H9 (cell line): ENCODE measurements around the gene GGCT. TPM values are rescaled to one million over a fixed set of nuclear protein-coding genes. Genes with fewer than 3 reads are reported as not detected.
A peak's percentile ranks its signal among the peaks of the same experiment; 100 is the strongest.

ENCODE experiments used
- DNase-seq: peaks from one replicate; pipeline ENCODE4 v3.0.0-alpha.2; 2017
- H2AFZ ChIP-seq: one replicate; pipeline ENCODE4 v1.6.1; 2013; ENCODE audit warnings: mild to moderate bottlenecking, low read length, control low read depth, moderate library complexity
- H2AK5ac ChIP-seq: 2 replicates; pipeline ENCODE4 v1.6.1; 2013; ENCODE audit warnings: low read length, control low read depth, mixed read lengths; ENCODE audit not compliant: insufficient read length
- H2BK120ac ChIP-seq: one replicate; pipeline ENCODE4 v1.6.1; 2013; ENCODE audit warnings: low read depth, mild to moderate bottlenecking, low read length, control low read depth, inconsistent platforms; ENCODE audit not compliant: poor library complexity, severe bottlenecking
- H2BK12ac ChIP-seq: 2 replicates; pipeline ENCODE4 v1.6.1; 2013; ENCODE audit warnings: low read length, control low read depth, mixed read lengths, low read depth; ENCODE audit not compliant: insufficient read length
- H2BK15ac ChIP-seq: 2 replicates; pipeline ENCODE4 v1.6.1; 2013; ENCODE audit warnings: low read depth, low read length, control low read depth
- H2BK20ac ChIP-seq: one replicate; pipeline ENCODE4 v1.6.1; 2013; ENCODE audit warnings: low read depth, mild to moderate bottlenecking, low read length, control low read depth, inconsistent platforms; ENCODE audit not compliant: poor library complexity, severe bottlenecking
- H2BK5ac ChIP-seq: 2 replicates; pipeline ENCODE4 v1.6.1; 2013; ENCODE audit warnings: low read length, control low read depth, mixed read lengths; ENCODE audit not compliant: insufficient read length
- H3K14ac ChIP-seq: 2 replicates; pipeline ENCODE4 v1.6.1; 2013; ENCODE audit warnings: low read length, control low read depth; ENCODE audit not compliant: insufficient read depth
- H3K18ac ChIP-seq: 2 replicates; pipeline ENCODE4 v1.6.1; 2013; ENCODE audit warnings: low read depth, mild to moderate bottlenecking, mixed read lengths, low read length, control low read depth; ENCODE audit not compliant: insufficient read length
- H3K23ac ChIP-seq: 2 replicates; pipeline ENCODE4 v1.6.1; 2013; ENCODE audit warnings: low read length, control low read depth, mixed read lengths, low read depth; ENCODE audit not compliant: insufficient read length
- H3K23me2 ChIP-seq: 2 replicates; pipeline ENCODE4 v1.6.1; 2013; ENCODE audit warnings: low read depth, mild to moderate bottlenecking, mixed read lengths, low read length, control low read depth; ENCODE audit not compliant: insufficient read length, poor library complexity, severe bottlenecking
- H3K27ac ChIP-seq: 2 replicates; pipeline ENCODE4 v1.5.1; 2013; ENCODE audit warnings: low read length, control low read depth, mixed read lengths, low read depth; ENCODE audit not compliant: insufficient read length
- H3K27me3 ChIP-seq: 2 replicates; pipeline ENCODE4 v1.6.1; 2013; ENCODE audit warnings: low read length, control low read depth, inconsistent platforms; ENCODE audit not compliant: insufficient read depth
- H3K4ac ChIP-seq: 2 replicates; pipeline ENCODE4 v1.6.1; 2013; ENCODE audit warnings: low read depth, mild to moderate bottlenecking, control low read depth, inconsistent platforms, low read length, moderate library complexity
- H3K4me1 ChIP-seq: 2 replicates; pipeline ENCODE4 v1.6.1; 2013; ENCODE audit warnings: low read length, control low read depth, inconsistent platforms; ENCODE audit not compliant: insufficient read depth
- H3K4me2 ChIP-seq: 2 replicates; pipeline ENCODE4 v1.6.1; 2013; ENCODE audit warnings: low read length, control low read depth, mixed read lengths; ENCODE audit not compliant: insufficient read length, insufficient read depth
- H3K56ac ChIP-seq: 2 replicates; pipeline ENCODE4 v1.6.1; 2013; ENCODE audit warnings: low read depth, mild to moderate bottlenecking, mixed read lengths, low read length, control low read depth; ENCODE audit not compliant: insufficient read length
- H3K79me1 ChIP-seq: 2 replicates; pipeline ENCODE4 v1.6.1; 2013; ENCODE audit warnings: low read depth, mild to moderate bottlenecking, moderate library complexity, low read length, control low read depth, inconsistent platforms; ENCODE audit not compliant: insufficient read depth, poor library complexity, severe bottlenecking
- H3K79me2 ChIP-seq: 2 replicates; pipeline ENCODE4 v1.6.1; 2013; ENCODE audit warnings: low read length, control low read depth, inconsistent platforms; ENCODE audit not compliant: insufficient read depth
- H3K9ac ChIP-seq: 2 replicates; pipeline ENCODE4 v1.6.1; 2013; ENCODE audit warnings: low read length, control low read depth, mixed read lengths; ENCODE audit not compliant: insufficient read length; ENCODE audit errors: extremely low read depth
- H3K9me3 ChIP-seq: one replicate; pipeline ENCODE4 v1.6.1; 2013; ENCODE audit warnings: low read depth, low read length, inconsistent platforms; ENCODE audit not compliant: control insufficient read depth
- H3T11ph ChIP-seq: one replicate; pipeline ENCODE4 v1.6.1; 2013; ENCODE audit warnings: mild to moderate bottlenecking, low read length, control low read depth, inconsistent platforms
- H4K20me1 ChIP-seq: one replicate; pipeline ENCODE4 v1.6.1; 2013; ENCODE audit not compliant: control insufficient read depth, insufficient read length, insufficient read depth
- H4K5ac ChIP-seq: 2 replicates; pipeline ENCODE4 v1.6.1; 2013; ENCODE audit warnings: low read depth, mild to moderate bottlenecking, mixed read lengths, low read length, control low read depth; ENCODE audit not compliant: insufficient read length
- H4K8ac ChIP-seq: replicated peaks from 2 replicates; pipeline ENCODE4 v1.6.1; 2013; ENCODE audit warnings: low read length, control low read depth, mixed read lengths, low read depth; ENCODE audit not compliant: insufficient read length
- H4K91ac ChIP-seq: 2 replicates; pipeline ENCODE4 v1.6.1; 2013; ENCODE audit warnings: low read depth, mild to moderate bottlenecking, moderate library complexity, mixed read lengths, low read length, control low read depth; ENCODE audit not compliant: insufficient read length
- H3K27ac Mint-ChIP-seq, 3 experiments: 2 replicates in 2 of 3; 3 replicates in 1 of 3; pipeline ENCODE4 v1.8.0; 2020 to 2021; ENCODE audit warnings: mixed read lengths in 3 of 3, mild to moderate bottlenecking in 1 of 3, moderate library complexity in 1 of 3
- H3K27me3 Mint-ChIP-seq: 2 replicates; pipeline ENCODE4 v1.8.0; 2021; ENCODE audit warnings: low read depth, mild to moderate bottlenecking, moderate library complexity, mixed read lengths
- H3K36me3 Mint-ChIP-seq, 3 experiments: 2 replicates in 2 of 3; 3 replicates in 1 of 3; pipeline ENCODE4 v1.8.0; 2020 to 2021; ENCODE audit warnings: low read depth in 3 of 3, mixed read lengths in 3 of 3; ENCODE audit not compliant: insufficient read depth in 1 of 3
- H3K4me1 Mint-ChIP-seq, 2 experiments: 2 replicates each; pipeline ENCODE4 v1.8.0; 2020; ENCODE audit warnings: mixed read lengths in 2 of 2
- H3K4me3 Mint-ChIP-seq, 2 experiments: 2 replicates in 1 of 2; 3 replicates in 1 of 2; pipeline ENCODE4 v1.8.0; 2020 to 2021; ENCODE audit warnings: mild to moderate bottlenecking in 2 of 2, mixed read lengths in 2 of 2, moderate library complexity in 1 of 2
- H3K9me3 Mint-ChIP-seq, 2 experiments: 2 replicates in 1 of 2; 3 replicates in 1 of 2; pipeline ENCODE4 v1.8.0; 2020; ENCODE audit warnings: mild to moderate bottlenecking in 2 of 2, mixed read lengths in 2 of 2, moderate library complexity in 1 of 2
- CTCF ChIP-seq: fragments of 200-600 bp; sonication (generic); conservative IDR thresholded peaks from 3 replicates; pipeline ENCODE4 v1.8.0; 2021; ENCODE audit warnings: antibody characterized with exemption, mild to moderate bottlenecking
- WGBS: extraction: QIAGEN DNeasy Blood & Tissue Kit; methylation state at CpG from one replicate; pipeline ENCODE4 v1.1.7; 2013; ENCODE audit warnings: missing lambda C conversion rate, low lambda C conversion rate, mixed read lengths; ENCODE audit not compliant: insufficient read length; ENCODE audit errors: extremely low coverage; 5-methylcytosine and 5-hydroxymethylcytosine counted together
- total RNA-seq: library from RNA; stranded (reverse); gene quantifications from 2 replicates; pipeline ENCODE4 v1.2.1, GENCODE V29; 2021

The GGCT gene
- total RNA-seq, 1 experiment from 2014 or later: 84.9 TPM

GRCh38 chr7:30465046-30465810 lies 39.4 kb downstream of the GGCT start:
- Histone ChIP-seq H3K79me1 (no peaks in the 10 kb centered on the region), H2BK20ac (no peak overlapping the region), H2BK15ac (no peak overlapping the region), H3K23me2 (no peaks in the 10 kb centered on the region), H4K20me1 (no peaks in the 10 kb centered on the region), H3K4me2 (no peak overlapping the region), H3K18ac (no peak overlapping the region), H3K9me3 (no peaks in the 10 kb centered on the region), H3K9ac (no peak overlapping the region), H3K27ac (no peak overlapping the region), H3T11ph (no peak overlapping the region), H3K56ac (no peak overlapping the region), H3K23ac (no peak overlapping the region), H3K14ac (no peak overlapping the region), H3K4me1 (peaks cover 5% of the 10 kb centered on the region; the same call in 1 of the 2 replicates), H4K91ac (no peak overlapping the region), H2BK12ac (no peak overlapping the region), H4K8ac (no peak overlapping the region), H3K79me2 (no peaks in the 10 kb centered on the region), H3K4ac (no peak overlapping the region), H3K27me3 (no peaks in the 10 kb centered on the region), H2BK5ac (no peak overlapping the region), H2BK120ac (no peak overlapping the region), H2AFZ (no peak overlapping the region), H2AK5ac (no peak overlapping the region), H4K5ac (no peak overlapping the region)
- DNase-seq: no peak
- Mint-ChIP-seq H3K27me3 (no peaks in the 10 kb centered on the region), H3K36me3 (no peaks in the 10 kb centered on the region), H3K4me3 (no peak overlapping the region), H3K4me1 (peaks cover 25 to 35% of the 10 kb centered on the region in 2 experiments), H3K27ac (peak overlapping the region in 1 of 3 experiments; percentile 41; a peak in 1 of 7 replicates), H3K9me3 (no peaks in the 10 kb centered on the region)
- no peak for TF ChIP-seq CTCF
- no CpG with 5 or more reads among the region's 5 CpGs for WGBS
